GM04503 (cell line): ENCODE results near the gene TAS1R3.

Experiments
- DNase-seq: peaks from one replicate; pipeline ENCODE4 v3.0.0-alpha.2; 2012; ENCODE audit warnings: low read depth

Gene TAS1R3

DNA sequence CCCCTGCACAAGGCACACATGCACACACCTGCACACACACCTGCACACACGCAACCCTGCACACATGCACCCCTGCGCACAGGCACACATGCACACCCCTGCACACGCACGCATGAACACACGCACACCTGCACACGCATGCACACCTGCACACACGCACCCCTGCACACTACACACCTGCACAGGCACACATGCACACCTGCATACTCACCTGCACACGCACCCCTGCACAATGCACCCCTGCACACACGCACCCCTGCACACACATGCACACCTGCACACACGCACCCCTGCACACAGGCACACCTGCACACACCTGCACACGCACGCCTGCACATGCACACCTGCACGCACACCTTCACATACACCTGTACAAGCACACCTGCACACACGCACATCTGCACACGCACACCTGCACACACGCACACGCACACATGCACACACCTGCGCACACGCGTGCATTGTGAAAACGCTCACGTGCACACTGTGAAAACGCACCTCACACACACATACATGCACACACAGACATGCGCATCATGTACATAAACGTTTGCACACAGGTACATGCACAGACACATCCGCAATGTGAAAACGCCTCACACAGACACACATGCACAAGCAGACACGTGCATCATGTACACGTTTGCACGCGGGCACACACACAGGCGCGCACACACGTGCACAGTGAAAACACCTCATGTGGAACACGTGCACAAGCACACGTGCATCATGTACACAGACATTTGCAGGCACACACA, 9.9 kb downstream of the TAS1R3 start:
- no peak for DNase-seq

DNA sequence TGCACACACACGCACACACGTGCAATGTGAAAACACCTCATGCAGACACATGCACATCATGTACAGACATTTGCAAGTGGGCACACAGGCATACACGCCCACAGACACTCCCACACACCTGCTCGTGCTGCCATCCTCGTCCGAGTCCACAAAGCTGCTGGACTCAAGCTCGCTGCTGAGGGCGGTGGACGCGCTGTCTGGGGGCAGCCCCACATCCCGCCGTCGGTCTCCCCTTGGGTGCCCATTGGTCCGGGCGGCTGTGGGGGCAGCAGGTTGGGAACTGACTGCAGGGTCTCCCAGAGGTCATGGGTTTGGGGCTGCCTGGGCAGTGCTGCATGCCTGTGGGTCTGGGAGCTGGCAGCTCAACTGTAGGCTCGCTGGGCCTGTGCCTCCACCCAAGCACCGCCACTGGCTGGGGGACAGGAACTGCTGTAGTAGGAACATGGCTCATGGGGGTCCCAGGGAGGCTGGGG, 10.5 kb downstream of the TAS1R3 start:
- no peak for DNase-seq

DNA sequence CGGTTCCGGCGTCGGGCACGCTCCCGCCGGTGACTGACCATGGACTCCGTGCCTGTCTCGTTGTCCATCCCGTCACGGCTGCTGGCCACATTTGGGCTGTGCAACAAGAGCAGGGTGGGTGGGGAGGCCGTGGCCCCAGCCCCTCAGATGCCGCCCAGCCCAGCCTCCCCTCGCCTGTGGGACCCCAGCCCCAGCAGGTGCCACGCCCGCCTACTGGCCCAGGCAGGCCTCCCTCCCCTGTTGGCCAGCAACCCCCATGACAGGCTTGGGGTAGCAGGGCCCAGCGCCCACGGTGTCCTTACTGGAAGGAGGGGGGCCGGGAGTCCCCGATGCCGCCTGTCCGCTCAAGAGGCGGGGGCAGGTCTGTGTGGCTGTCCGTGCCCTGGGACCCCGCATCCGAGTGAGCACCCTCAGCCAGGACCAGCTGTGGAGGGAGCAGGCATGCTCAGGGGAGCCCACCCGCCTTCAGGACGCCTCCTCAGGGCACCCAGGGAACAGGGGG, 11.0 kb downstream of the TAS1R3 start:
- DNase-seq = no peak

DNA sequence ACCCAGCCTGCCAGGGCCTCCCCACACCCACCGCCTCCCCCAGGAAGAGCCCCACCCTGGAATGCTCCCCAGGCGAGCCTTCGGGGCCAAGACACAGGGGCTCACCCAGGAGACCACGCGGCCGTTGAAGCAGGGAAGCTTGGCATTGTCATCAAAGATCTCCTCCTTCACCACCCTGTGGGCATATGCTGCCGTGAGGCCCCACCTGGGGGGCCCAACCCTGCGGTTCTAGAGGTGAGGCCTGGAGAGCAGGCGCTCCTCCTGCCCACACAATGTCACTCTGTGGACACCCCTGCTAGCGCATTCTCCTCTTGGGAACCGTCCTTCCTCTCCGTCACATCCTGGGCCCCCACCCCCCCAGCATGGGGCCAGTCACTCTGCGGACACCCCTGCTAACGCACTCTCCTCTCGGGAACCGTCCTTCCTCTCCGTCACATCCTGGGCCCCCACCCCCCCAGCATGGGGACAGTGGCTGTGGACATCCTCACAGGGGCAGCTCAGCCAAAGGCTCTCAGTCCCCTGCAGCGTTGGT, 11.6 kb downstream of the TAS1R3 start:
- DNase-seq = no peak

DNA sequence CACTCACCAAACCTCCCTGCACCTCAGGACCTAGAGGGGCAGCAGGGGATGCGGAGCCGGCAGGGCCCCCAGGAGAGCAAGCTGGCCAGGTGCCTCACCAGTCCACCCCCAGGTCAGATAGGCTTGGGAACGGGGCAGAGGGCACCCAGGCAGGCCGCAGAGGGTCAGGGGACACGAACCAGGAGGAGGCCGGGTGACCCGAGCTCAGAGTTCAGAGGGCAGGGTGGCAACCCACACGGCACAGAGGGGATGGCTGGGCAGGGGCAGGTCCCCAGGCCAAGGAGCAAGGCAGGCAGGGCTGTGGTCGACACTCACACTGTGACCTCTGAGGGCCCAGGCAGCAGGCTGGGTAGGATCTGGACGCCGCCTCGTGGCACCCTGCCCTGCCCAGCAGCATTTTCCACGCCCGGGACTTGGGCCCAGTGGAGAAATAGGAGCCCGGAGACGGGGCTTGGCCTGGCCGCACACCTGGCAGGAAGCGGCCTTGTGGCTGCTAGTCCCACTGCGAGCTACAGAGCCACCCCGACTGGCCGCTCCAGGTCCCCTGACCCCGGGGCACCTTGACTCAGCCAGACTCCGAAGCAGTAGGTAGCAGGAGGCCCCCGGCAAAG, 12.8 kb downstream of the TAS1R3 start:
- no peak for DNase-seq

DNA sequence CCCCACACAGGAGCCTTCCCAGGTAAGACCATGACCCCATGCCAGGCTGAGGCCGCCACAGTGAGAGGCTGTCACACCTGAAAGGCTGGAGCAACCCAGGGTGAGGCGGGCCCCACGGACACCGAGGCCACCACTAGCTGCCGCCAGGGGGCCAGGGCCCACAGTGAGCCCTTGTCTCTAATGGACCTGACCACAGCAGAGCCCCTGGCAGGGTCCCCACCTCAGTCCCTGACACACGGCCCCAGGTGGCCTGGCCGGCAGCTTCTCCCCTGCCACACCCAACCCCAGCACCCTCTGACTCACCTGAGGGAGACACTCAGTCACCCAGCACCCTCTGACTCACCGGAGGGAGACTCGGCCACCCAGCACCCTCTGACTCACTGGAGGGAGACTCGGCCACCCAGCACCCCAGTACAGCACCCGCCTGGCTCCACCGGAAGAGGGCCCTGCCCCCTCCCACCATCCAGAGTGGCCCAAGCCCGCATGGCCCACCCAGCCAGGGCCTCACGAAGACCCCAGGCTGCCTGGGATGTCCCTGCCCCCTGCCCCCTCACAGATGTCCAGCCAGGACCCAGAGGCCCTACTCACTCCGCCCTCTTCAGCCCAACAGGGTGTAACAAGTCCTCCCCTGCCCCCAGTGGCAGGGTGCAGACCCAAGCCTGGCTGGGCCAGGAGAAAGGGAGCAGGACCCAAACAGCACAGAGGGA, 13.7 kb downstream of the TAS1R3 start:
- DNase-seq = no peak

DNA sequence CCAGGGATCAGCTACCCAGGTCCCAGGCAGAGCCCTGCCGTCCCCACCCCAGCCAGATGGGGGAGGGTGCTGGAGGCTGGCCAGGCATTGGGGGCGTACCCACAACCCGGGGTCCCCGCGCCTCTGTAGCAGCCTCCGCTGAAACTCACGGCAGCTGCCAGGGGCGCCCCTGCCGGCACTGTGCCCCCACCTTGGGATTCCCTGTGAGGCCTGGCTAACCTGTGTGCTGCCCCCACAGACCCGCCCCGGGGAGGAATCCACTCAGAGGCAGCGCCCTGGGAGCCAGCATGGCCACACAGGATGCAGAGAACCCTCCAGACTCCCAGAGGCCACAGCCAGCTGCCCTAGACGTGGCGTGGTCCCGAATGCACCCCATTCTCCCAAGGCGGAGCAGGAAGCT, 14.3 kb downstream of the TAS1R3 start:
- no peak for DNase-seq

DNA sequence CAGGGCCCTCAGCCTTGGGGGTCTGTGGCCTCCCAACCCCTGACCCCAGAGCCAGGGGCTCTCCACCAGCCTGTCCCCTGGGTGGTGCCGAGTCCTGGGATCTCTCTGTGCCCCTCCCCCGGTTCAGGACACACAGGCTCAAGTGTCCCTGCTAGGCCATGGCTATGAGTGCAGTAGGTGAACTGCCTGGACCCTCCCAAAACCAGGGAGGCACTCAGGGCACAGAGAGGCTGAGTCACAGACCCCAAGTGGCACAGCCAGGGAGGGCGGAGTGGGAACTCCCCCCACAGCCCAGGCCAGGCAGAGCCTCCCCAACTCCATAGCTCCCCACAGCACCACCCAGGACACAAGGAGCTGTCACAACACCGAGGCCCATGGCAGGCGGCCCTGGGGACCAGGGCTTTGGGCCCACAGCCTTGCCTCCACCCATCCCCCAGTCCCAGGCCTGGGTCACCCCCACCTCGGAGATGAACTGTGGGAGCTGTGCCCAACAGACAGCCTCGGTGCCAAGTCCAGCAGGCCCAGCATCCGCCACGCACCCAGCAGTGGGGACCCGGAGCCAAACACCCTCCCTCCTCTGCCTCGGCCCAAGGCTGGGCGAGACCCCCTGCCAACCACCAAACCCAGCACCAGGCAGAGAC, 14.9 kb downstream of the TAS1R3 start:
- DNase-seq = no peak

DNA sequence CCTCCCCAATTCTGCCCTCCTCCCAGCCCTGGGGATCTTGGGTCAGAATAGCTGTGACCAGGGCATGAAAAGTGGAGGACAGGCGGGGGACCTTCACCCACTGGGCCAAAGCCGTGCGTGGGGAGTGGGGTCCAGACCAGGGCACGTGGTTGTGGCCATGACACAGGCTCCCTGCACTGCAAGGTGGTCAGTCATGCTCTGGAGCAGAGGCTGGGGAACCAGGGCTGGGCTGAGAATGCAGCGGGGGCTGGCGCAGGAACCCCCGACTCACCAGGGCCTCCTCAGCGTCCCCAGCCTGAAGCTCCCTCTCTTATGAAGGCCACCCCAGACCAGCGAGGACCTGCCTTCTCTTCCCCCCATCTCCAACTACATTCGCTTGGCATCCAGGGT, 15.4 kb downstream of the TAS1R3 start:
- DNase-seq = no peak

DNA sequence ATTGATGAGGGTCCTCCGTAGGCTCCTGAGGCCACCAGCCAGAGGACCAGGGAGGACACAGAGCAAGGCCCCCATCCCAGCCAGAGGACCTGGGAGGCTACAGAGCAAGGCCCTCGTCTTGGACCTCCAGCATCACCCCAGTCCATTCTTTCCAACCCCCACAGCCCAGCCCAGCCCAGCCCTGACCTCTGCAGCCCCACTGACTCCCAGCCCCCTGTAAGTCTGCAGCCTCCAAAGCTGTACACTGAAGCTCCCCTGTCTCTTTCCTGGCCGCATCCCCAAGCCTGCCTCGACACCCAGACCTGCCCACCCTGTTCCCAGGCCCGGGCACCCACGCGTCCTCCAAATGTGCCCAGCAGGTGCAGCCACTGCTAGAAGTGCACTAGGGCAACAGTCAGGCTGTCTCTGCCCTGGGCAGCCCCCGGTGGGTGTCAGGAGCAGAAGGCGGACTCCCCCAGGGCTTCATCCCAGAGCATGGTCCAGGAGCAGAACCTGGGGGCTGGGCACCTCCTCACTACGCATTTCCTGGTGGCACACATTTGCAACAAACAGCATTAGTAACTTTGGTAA, 16.0 kb downstream of the TAS1R3 start:
- DNase-seq = no peak

DNA sequence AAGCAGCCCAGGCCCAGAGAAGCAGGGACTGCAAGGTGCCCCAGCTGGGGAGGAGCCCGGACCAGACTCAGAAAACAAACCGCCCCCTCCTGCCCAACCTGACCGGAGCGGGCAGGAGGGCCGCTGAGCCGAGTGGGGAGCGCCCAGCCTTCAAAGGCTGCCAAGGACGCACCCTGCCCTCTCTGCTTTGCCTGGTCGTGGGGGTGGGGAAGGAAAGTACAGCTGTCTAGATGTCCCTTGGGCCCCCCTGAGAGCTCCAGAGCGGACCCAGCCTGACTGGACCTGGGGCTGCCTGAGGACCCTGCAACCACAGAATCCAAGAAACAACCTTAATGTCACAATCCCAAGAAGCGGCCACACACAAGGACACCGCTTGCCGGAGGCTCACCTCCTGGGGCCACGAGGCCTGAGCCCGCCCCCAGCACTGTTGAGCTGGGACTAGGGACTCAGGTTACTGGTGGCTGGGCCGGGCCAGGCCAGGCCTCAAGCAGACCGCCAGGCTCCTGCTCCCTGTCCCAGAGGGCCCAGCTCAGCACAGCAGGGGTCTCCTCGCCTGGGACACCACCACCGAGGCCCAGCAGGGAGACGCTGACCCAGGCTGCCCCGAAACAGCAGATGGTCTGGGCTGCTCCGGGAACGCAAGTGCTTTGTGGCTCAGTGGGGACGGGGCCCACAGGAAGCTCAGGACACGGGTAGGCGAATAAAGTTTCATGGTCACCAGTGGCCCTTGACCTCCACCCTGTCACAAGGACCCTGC, 16.8 kb downstream of the TAS1R3 start:
- DNase-seq = no peak

DNA sequence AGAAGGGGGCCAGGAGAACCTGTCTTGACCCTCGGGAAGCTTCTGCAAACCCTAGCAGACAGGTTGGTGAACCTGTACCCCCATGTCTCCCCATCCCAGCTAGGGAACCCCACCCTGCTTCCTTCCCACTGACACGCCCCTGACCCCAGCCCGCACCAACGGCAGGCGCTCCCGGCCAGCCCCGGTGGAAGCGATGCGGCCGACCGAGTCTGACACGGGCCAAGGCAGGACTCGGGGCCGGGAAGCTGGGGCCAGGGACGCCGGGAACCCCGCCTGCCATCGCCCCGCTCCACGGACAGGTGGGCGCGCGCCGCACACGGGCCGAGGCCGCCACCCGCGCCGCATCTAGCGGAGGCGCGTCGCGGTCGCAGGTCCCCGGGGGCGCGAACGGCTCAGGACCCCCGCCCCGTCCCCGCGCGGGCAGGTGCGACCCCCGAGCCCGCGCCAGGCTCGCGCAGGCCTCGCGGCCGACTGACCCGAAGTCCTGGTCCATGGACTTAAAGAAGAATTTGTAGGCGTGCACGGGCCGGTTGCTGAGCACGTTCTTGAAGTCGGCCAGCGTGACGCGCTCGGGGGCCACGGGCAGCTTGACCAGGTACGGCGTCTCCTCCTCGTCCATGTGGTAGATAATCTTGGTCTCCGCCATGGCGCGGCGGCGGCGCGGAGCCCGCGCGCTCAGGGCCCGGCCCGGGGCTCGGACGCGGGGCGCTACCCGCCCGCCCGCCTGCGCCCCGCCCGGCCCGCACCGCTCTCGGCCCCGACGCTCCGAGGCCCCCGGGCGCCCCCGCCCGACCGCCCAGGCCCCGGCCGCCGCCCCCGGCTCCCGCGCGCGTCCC, 17.6 kb downstream of the TAS1R3 start:
- DNase-seq = no peak

DNA sequence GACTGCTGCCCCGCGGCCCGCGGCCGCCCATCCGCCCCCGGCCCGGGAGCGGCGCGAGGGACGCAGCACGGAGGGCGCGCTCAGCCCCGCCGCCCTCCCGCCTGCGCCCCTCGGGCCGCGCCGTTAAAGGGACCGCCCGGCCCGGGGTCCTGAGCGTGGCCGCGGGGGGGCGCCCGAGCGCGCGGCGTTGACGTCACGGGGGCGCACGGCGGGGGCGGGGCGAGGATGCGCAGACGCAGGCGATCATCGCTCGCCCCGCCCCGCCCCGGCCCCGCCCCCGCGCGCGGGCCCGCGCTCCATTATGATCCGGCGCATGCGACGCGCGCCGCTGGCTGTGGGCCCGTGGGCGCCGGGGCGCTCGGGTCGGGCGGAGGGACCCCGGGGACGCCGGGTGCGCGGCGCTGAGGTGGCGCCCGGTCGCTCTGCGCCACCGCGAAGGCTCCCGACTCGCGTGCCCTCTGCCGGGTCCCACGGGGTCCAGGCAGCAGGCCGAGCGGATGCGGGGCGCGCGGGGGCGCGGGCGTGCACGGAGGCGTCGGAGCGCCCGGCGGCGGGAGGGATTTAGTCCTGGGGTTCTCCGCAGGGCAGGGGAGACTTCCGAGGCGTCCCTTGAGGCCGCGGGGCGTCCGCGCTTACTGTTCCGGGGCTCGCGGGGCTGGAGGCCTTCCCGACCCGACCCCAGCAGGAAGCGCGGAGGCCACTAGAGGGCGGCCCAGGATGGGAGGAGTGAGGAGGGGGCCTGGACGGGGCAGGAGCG, 18.4 kb downstream of the TAS1R3 start, which contains the start of gene DVL1:
DVL1 (minus strand) TSS at position 163 of the 757 bp plus-strand sequence. CDS start 353 bp downstream, outside the sequence.
- DNase-seq = no peak

DNA sequence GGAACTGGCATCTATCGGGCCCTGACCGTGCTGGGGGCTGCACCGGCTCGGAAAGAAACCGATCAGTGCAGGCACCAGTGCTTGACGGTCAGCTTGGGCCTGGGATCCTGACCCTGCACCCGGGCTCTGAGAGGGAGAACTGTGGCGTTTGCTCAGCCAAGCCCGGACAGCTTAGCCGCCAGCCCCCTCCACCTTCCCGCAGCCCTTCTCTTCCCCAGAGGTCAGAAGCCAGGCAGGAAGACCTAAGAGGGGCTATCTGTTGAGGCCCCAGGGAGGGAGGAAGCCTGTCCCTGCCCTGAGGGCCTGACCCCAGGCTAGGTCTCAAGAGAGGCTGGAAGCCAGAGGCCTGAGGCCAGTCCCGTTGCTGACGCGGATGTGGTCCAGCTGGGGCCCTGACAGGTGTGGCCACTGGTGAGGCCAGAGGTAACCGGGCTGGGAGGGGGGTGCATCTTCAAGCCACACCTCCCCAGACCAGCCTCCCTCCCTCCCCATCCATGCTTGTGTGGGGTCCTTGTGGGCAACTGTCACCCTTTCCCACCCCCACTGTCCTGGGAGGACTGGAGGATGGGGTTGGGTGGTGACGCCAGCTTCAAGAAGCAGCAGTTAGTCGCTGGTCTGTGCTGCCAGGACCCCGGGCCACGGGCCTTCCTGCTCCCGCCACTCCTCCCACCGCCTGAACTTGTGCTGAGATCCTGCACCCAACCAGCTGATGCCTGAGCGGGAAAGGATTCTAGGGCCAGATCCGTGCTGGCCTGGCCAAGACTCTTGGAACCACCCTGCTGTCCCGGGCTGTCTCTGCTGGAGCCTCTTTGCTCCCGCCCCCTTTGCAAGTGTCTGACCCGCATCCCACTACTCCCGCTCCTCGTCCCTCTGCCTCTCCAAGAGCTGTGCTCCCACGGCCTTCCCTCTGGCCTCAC, 20.7 kb downstream of the TAS1R3 start:
- no peak for DNase-seq

DNA sequence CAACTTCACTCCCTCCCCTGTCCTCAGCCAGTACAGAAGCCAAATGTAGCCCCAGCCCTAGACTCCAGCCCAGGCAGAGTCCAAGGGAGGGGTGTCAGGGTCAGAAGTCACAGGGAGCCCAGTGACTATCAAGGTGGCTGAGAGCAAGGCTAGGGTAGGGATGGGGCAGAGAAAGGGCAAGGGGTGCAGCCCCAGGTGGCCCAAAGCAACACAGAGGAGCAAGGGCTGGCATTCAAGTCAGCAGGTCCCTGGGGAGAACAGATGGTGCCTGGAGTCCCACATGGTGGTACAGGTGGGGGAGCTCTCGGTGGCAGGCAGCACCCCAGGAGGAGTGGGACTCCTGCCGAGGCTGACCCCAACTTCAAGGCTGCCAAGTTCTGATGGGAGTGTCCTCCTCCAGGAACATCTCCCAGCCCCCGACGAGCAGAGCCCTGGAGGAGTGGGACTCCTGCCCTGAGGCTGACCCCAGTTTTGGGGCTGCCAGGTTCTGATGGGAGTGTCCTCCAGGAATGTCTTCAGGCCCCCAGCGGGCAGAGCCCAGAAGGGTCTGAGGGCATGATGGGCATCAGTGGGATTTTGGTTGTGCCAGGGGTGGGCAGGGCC, 21.8 kb downstream of the TAS1R3 start:
- no peak for DNase-seq

DNA sequence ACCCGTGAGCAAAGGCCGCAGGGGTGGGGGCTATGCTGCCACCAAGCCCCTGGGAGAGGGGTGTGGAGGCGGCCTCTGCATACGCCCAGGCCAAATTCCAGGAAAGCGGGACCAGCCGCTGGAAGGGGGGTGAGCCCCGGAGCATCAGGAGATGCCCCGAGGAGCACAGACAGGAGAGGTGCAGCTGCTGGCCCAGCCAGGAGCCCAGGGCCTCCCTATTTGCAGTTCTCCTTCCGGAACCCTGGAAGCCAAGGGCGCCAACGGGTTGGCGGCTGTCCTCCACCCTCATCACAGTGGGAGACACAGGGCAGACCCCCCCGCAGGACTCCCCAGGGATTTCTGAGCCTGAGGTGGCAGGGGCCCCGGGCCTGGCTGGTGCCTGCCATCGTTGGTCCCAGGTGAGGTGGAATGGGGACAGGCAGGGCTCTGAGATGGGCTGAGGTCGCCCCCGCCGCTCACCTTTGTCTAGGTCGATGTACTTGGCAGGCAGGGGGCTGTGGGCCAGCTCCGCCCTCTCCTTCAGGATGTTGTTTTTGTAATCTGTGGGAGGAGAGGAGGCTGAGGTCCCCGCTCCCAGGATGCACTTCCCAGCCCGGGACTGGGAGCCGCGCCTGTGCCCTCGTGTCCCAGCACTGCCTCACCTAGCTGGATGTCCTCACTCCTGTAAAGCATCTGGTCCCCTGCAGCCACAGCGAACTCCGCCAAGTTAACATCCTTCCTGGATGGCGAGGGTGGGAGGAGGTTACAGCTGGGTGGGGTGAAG, 22.5 kb downstream of the TAS1R3 start:
- DNase-seq = no peak
